SK-N-MC (cell line): ENCODE data around the gene AFF3.

Experiments
- DNase-seq: peaks from one replicate; pipeline ENCODE4 v3.0.0-alpha.2; 2011; ENCODE audit warnings: low read depth, low spot score
- H3K27ac ChIP-seq: fragments of 200-600 bp; sonication (generic); 2 replicates; pipeline ENCODE4 v1.5.1; 2016; ENCODE audit warnings: mixed run types
- H3K36me3 ChIP-seq: fragments of 200-600 bp; sonication (generic); 2 replicates; pipeline ENCODE4 v1.6.1; 2017; ENCODE audit warnings: antibody characterized with exemption, low read length, mixed read lengths; ENCODE audit not compliant: insufficient read depth
- H3K4me3 ChIP-seq: fragments of 200-600 bp; sonication (generic); 2 replicates; pipeline ENCODE4 v1.5.1; 2016
- H3K9ac ChIP-seq: fragments of 200-600 bp; sonication (generic); 2 replicates; pipeline ENCODE4 v1.8.0; 2017; ENCODE audit warnings: mixed run types, mixed read lengths; ENCODE audit not compliant: insufficient read length
- H3K9me3 ChIP-seq: fragments of 200-600 bp; sonication (generic); 2 replicates; pipeline ENCODE4 v1.6.1; 2017; ENCODE audit warnings: low read depth, mild to moderate bottlenecking, antibody characterized with exemption, low read length, moderate library complexity, mixed read lengths
- EZH2 ChIP-seq: fragments of 200-600 bp; sonication (generic); IDR thresholded peaks from one replicate; pipeline ENCODE4 v1.6.1; 2017; ENCODE audit warnings: antibody characterized with exemption
- FOXP2 ChIP-seq: optimal IDR thresholded peaks from 2 replicates; pipeline ENCODE3; 2011; ENCODE audit warnings: mild to moderate bottlenecking, moderate library complexity; ENCODE audit not compliant: insufficient read depth; ENCODE audit errors: extremely low read length, control extremely low read depth
- POLR2AphosphoS5 ChIP-seq: IDR thresholded peaks from 2 replicates; pipeline ENCODE4 v1.6.1; 2012; ENCODE audit warnings: mild to moderate bottlenecking, low read depth, low read length, borderline replicate concordance

The AFF3 gene

DNA sequence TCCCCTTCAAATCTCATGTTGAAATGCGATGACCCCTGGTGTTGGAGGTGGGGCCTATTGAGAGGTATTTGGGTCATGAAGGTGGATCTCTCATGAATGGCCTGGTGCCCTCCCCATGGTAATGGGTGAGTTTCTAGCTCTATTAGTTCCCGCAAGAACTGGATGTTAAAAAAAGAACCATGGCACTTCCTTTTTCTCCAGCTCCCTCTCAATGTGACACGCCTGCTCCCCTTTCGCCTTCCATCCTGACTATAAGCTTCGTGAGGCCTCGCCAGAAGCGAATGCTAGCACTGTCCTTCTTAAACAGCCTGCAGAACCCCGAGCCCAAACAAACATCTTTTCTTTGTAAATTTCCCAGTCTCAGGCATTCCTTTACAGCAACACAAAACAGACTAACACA lies 349.4 kb downstream of the AFF3 start:
- Histone ChIP-seq H3K27ac (no peak overlapping the region), H3K36me3 (no peaks in the 10 kb centered on the region), H3K4me3 (no peak overlapping the region), H3K9ac (no peak overlapping the region), H3K9me3 (no peaks in the 10 kb centered on the region)
- no peak for DNase-seq
- TF ChIP-seq EZH2 = no peak
- TF ChIP-seq FOXP2 = no peak
- TF ChIP-seq POLR2AphosphoS5 = no peak

DNA sequence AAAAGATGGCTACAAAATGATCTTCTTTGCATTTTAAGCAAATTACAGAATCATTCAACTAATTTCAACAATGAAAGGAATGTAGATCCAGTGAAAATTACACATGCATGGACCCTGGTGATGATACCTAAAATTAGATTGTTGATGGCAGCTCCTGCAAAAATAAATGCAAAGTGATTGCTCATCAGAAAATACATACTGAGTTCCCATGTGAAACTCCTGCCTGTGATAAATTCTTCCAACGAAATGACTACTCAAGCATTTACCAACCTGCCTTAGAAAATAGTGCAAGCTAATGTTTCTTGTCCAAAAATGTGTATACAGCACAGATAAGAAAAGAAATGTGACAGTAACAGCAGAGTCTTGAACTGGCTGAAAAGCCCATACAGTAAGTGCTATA lies 352.5 kb downstream of the AFF3 start:
- Histone ChIP-seq H3K4me3 (no peak overlapping the region), H3K9ac (no peak overlapping the region), H3K9me3 (no peaks in the 10 kb centered on the region), H3K27ac (no peak overlapping the region), H3K36me3 (no peaks in the 10 kb centered on the region)
- TF ChIP-seq EZH2 (no peak), POLR2AphosphoS5 (no peak), FOXP2 (no peak)
- DNase-seq = no peak

DNA sequence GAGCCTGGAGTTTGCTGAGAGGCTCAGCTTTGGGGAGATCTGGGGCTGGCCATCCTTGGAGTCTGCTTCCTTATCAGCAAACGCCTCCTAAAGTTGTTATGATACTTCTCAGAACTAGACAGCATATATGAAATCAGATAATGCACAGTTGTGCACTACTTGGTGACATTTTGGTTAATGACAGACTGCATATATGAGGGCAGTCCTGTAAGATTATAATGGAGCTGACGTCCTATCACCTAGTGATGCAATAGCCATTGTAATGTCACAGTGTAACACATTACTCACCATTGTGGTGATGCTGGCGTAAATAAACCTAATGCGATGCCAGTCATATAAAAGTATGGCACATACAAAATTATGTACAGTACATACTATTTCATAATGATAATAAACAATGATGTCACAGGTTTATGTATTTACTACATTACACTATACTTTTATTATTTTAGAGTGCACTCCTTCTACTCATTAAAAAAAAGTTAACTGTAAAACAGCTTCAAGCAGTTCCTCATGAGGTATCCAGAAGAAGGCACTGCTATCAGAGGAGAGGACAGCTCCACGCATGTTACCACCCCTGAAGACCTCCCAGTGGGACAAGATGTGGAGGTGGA lies 354.5 kb downstream of the AFF3 start:
- Histone ChIP-seq H3K9ac (no peak overlapping the region), H3K9me3 (no peaks in the 10 kb centered on the region), H3K27ac (no peak overlapping the region), H3K4me3 (no peak overlapping the region), H3K36me3 (no peaks in the 10 kb centered on the region)
- no peak for DNase-seq
- no peak for TF ChIP-seq FOXP2

DNA sequence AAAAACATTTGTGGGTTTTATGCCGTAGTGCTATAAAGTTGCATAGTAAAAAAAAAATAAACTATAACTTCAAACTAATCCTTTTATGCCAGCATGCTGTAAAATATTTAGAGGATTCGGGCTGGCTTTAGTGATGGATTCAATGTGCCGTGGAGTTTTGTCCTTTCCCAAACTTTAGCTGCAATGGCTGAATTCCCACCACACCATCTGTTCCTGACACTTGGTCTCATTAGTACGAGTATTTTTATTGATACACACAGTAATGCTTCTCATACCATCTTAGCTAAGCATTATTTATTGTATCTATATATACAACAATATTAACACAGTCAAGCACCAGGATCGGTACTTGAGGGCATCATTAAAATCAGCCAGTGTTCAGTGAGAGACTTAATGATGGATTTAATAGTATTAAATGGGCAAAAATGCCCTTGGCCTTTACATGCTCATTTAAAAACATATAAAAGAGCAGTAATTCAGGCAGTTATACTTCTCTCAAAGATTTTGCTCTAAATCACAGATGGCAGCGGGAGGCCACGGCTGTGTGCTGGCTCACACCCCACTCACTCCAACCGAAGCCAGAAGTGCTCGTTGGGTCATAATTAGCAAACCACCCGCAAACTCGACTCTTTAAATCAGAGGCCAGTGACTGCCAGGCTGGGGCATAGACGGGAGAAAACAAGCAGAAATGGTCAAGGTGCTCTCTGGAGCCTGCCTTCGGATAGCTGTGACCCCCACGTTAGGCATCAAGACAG lies 355.6 kb downstream of the AFF3 start:
- H3K4me3 ChIP-seq = no peak overlapping the region
- no peaks in the 10 kb centered on the region for H3K36me3 ChIP-seq
- no peaks in the 10 kb centered on the region for H3K9me3 ChIP-seq
- TF ChIP-seq FOXP2 = no peak
- no peak for TF ChIP-seq POLR2AphosphoS5
- TF ChIP-seq EZH2 = no peak
- no peak overlapping the region for H3K9ac ChIP-seq
- no peak overlapping the region for H3K27ac ChIP-seq
- DNase-seq = no peak

DNA sequence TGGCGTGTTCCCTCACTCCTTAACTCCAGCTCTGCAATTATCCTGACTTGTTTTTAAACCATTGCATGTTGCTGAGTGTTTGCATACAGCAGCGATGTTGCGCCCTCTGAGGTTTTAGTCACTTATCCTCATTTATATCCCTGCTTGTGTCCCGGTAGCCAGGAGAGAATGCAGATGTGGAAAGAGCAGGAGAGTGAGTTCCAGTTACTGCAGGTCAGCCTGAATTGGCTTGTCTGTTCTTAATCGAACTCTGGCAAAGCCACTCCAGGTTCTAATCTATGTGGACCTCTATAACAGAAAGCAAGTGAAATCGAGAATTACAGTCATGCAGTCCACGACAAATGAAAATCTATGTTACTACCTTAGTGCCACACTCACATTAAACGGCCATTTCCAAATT lies 357.4 kb downstream of the AFF3 start:
- H3K4me3 ChIP-seq = no peak overlapping the region
- no peak for DNase-seq
- H3K9ac ChIP-seq = no peak overlapping the region
- no peak for TF ChIP-seq EZH2
- no peak for TF ChIP-seq POLR2AphosphoS5
- TF ChIP-seq FOXP2 = no peak
- no peak overlapping the region for H3K27ac ChIP-seq
- H3K9me3 ChIP-seq = no peaks in the 10 kb centered on the region
- H3K36me3 ChIP-seq = no peaks in the 10 kb centered on the region

DNA sequence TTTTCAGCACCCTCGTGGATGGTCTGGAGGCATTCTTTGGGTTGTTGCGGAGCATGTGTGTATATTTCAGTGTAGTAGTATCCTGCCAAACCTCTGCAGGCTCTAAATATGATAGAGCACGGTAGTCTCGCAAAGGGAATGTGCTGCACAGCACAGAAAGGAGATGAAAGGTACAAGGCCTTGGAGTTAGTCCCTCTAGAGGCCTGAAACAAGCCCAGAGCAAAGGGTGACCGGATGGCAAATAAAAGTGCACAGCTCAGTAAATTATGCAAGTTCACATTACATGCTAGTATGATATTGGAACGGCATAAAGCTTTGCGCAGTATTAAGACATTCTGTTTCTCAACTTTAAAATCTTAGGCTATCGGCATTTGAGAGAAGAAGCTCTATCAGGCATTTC lies 358.1 kb downstream of the AFF3 start:
- no peak for TF ChIP-seq FOXP2
- no peak for TF ChIP-seq EZH2
- TF ChIP-seq POLR2AphosphoS5 = no peak
- Histone ChIP-seq H3K36me3 (no peaks in the 10 kb centered on the region), H3K27ac (no peak overlapping the region), H3K9ac (no peak overlapping the region), H3K9me3 (no peaks in the 10 kb centered on the region), H3K4me3 (no peak overlapping the region)
- no peak for DNase-seq

DNA sequence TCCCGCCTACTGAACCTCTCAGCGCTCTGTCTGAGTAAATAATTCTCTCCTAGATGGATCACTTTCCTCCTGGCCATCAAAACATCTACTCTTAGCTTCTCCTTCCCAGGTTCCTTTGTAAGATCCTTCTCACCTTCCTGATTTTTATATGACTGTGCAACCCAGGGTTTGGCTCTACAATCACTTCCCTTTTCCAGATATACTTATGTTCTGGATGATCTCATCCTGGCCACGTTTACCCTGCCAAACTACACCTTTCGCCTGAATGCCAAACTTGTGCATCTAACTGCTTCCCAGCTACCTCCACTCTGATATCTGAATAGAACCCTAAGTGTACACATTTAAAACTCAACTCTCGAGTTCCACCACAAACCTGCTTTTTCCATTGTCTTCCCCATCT lies 362.1 kb downstream of the AFF3 start:
- Histone ChIP-seq H3K9me3 (no peaks in the 10 kb centered on the region), H3K36me3 (no peaks in the 10 kb centered on the region), H3K4me3 (no peak overlapping the region), H3K27ac (no peak overlapping the region), H3K9ac (no peak overlapping the region)
- DNase-seq = no peak
- TF ChIP-seq EZH2 (no peak), FOXP2 (no peak), POLR2AphosphoS5 (no peak)

DNA sequence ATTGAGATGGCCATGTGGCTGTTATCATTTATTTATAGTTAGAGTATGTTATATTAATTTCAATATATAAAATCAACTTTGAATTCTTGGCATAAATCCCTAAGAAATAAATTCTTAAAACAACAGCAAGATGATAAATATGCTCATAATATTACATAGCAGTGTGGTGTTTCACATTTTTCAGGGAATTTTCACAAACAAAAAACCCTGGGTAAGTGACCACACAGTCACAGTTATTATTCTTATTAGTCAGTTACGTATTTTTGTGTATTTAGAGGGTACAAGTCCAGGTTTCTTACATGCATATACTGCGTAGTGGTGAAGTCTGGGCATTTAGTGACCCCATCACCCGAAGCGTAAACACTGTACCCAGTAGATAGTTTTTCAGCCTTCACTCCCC lies 363.1 kb downstream of the AFF3 start:
- TF ChIP-seq POLR2AphosphoS5 (no peak), EZH2 (no peak), FOXP2 (no peak)

More for the DNA sequence above, 363.1 kb downstream of the AFF3 start:
- H3K27ac ChIP-seq = no peak overlapping the region
- no peaks in the 10 kb centered on the region for H3K9me3 ChIP-seq
- no peaks in the 10 kb centered on the region for H3K36me3 ChIP-seq
- no peak overlapping the region for H3K4me3 ChIP-seq
- DNase-seq = no peak
- no peak overlapping the region for H3K9ac ChIP-seq
